Panc1 (cell line): Measurements from ENCODE around the gene FAAP100.
A peak's percentile ranks its signal among the peaks of the same experiment; 100 is the strongest.

Experiments
- POLR2AphosphoS5 ChIP-seq: IDR thresholded peaks from 2 replicates; pipeline ENCODE4 v1.6.1; 2012; ENCODE audit warnings: mild to moderate bottlenecking, low read depth, low read length, moderate library complexity
- SIN3A ChIP-seq: IDR thresholded peaks from 2 replicates; pipeline ENCODE4 v1.6.1; 2012; ENCODE audit warnings: low read depth, mild to moderate bottlenecking, low read length, moderate library complexity, borderline replicate concordance; ENCODE audit not compliant: insufficient read depth
- TCF7L2 ChIP-seq: IDR thresholded peaks from 2 replicates; pipeline ENCODE4 v1.6.1; 2011; ENCODE audit warnings: mild to moderate bottlenecking, low read depth, low read length, inconsistent platforms
- TF ChIP-seq, protein P1 (sequence below): fragments of 450-650 bp; IDR thresholded peaks from 2 replicates; pipeline ENCODE4 v1.5.1; 2017; ENCODE audit warnings: mild to moderate bottlenecking
- TF ChIP-seq, protein P2 (sequence below), 2 experiments: IDR thresholded peaks; 2 replicates each; pipeline ENCODE4 v1.6.1; 2011 to 2012; ENCODE audit warnings: low read depth in 2 of 2, control low read depth in 1 of 2, low read length in 1 of 2, mild to moderate bottlenecking in 1 of 2, moderate library complexity in 1 of 2; ENCODE audit not compliant: insufficient read depth in 1 of 2

DNA sequence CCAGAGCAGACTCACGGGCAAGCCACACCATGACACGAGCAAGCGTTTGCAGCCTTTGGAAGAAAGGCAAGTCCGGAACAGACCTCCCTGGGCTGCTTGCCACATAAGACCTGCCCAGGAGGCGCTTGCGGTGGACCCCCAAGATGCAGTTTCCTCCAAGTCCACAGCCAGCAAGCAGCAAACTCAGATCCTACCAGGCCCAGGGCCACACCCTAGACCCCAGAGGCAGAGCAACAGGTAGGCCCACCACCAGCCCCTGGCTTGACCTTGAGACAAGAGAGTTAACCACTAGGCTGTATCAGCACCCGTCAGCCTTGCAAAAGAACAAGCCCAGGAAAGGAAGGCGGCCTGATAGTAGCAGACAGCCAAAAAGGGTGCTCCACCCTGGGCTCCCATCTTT is 2.3 kb downstream of the FAAP100 start:
- TF ChIP-seq, protein P1, sequence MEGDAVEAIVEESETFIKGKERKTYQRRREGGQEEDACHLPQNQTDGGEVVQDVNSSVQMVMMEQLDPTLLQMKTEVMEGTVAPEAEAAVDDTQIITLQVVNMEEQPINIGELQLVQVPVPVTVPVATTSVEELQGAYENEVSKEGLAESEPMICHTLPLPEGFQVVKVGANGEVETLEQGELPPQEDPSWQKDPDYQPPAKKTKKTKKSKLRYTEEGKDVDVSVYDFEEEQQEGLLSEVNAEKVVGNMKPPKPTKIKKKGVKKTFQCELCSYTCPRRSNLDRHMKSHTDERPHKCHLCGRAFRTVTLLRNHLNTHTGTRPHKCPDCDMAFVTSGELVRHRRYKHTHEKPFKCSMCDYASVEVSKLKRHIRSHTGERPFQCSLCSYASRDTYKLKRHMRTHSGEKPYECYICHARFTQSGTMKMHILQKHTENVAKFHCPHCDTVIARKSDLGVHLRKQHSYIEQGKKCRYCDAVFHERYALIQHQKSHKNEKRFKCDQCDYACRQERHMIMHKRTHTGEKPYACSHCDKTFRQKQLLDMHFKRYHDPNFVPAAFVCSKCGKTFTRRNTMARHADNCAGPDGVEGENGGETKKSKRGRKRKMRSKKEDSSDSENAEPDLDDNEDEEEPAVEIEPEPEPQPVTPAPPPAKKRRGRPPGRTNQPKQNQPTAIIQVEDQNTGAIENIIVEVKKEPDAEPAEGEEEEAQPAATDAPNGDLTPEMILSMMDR, result no peak
- TF ChIP-seq, protein P2, sequence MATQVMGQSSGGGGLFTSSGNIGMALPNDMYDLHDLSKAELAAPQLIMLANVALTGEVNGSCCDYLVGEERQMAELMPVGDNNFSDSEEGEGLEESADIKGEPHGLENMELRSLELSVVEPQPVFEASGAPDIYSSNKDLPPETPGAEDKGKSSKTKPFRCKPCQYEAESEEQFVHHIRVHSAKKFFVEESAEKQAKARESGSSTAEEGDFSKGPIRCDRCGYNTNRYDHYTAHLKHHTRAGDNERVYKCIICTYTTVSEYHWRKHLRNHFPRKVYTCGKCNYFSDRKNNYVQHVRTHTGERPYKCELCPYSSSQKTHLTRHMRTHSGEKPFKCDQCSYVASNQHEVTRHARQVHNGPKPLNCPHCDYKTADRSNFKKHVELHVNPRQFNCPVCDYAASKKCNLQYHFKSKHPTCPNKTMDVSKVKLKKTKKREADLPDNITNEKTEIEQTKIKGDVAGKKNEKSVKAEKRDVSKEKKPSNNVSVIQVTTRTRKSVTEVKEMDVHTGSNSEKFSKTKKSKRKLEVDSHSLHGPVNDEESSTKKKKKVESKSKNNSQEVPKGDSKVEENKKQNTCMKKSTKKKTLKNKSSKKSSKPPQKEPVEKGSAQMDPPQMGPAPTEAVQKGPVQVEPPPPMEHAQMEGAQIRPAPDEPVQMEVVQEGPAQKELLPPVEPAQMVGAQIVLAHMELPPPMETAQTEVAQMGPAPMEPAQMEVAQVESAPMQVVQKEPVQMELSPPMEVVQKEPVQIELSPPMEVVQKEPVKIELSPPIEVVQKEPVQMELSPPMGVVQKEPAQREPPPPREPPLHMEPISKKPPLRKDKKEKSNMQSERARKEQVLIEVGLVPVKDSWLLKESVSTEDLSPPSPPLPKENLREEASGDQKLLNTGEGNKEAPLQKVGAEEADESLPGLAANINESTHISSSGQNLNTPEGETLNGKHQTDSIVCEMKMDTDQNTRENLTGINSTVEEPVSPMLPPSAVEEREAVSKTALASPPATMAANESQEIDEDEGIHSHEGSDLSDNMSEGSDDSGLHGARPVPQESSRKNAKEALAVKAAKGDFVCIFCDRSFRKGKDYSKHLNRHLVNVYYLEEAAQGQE (IDR thresholded peaks at IDR 0.05; ENCODE audit: insufficient read depth in 1 of 2, low read depth in 2 of 2, low read length in 1 of 2), result no peak
- TF ChIP-seq POLR2AphosphoS5 (peak; percentile 18; the same call in 1 of the 2 replicates), TCF7L2 (no peak), SIN3A (no peak)
